ENCODE data around the gene BRIP1. TPM values are rescaled to one million over a fixed set of nuclear protein-coding genes. Genes with fewer than 3 reads are reported as not detected.

BRIP1 gene
- total RNA-seq (2022; extraction: Qiagen RNA extraction): 3.1 to 4.9 TPM (median 4.4 TPM) in 5 replicates

DNA sequence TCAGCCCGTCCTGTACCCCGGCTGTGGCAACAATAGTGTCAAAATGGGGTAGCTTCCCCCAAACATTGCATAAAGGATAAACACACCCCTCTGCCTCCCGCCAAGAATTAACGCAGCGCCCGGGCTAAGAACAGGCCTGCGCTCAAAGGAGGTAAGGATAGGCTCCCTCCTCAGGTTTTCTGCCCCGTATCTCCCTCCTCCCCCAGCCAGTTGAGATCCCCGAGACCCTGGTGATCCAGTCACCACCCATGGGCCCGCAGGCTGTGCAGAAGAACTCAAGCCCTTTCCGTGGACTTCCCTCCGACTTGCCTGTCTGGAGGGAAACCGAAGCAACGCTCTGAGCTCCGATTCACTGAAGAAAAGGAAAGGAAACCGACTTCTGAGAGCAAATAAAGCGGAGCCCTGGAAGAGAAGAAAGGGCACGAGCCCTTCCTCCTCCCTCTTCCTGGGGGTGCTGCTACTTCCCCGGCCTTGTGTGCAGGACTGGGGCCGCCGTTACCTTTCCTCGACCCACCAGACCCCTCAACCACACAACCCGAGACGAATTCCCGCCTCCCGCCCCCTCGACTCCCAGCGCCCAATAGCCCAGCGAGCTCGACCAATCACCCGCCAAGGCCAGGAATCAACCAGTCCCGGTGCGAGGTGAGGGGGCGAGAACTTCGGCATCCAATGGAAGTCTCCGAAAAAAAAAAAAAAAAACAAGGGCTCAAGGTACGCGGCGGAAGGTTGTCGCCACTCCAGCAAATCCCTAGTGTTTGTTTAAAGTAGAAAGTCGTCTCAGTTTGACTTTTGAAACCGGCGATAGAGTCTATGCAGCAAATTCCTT lies at the start of gene BRIP1:
BRIP1 (minus strand) TSS at position 554 of the 826 bp plus-strand sequence. CDS start 1,989 bp downstream, outside the sequence.

Other genes starting within 250 kb of the BRIP1 start
- gene INTS2, start 64.5 kb upstream of the BRIP1 start, total RNA-seq (2022; extraction: Qiagen RNA extraction): 9.6 to 14.4 TPM (median 13.1 TPM) in 5 replicates
- gene MED13, start 201.8 kb upstream of the BRIP1 start, total RNA-seq (2022; extraction: Qiagen RNA extraction): 15.3 to 23.6 TPM (median 19.5 TPM) in 5 replicates

Data from A549 treated with Mapracorat at 1 μM for 4 hours (cell line).